22Rv1 (cell line): ENCODE results near the gene STAMBPL1.

Source experiments
- H3K27ac ChIP-seq: fragments of 450-650 bp; 2 replicates; pipeline ENCODE4 v1.5.1; 2017
- ZFX ChIP-seq: fragments of 450-650 bp; IDR thresholded peaks from 2 replicates; pipeline ENCODE4 v1.6.1; 2017; ENCODE audit warnings: antibody characterized with exemption, borderline replicate concordance
- TF ChIP-seq, protein P1 (sequence below): fragments of 450-650 bp; IDR thresholded peaks from 2 replicates; pipeline ENCODE4 v1.5.1; 2017; ENCODE audit warnings: mild to moderate bottlenecking

The STAMBPL1 gene

DNA sequence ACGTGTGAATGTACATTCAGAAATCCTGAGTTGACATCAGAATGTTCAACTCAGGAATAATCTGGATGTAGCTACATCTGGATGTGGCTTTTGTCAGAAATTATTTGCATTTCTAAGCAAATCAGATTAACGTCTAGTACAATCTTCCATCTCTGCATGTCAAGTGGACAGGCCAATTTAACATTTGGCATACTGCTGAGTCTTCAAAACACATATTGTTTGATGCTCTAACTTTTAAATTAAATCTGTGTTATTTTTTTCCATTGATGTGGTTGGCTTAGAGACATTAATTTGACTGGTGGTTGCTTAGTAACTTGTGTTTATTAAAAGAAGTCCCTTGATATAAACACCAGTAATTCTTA is 3.4 kb downstream of the STAMBPL1 start:
- TF ChIP-seq ZFX, result no peak
- H3K27ac ChIP-seq, result no peak overlapping the region

DNA sequence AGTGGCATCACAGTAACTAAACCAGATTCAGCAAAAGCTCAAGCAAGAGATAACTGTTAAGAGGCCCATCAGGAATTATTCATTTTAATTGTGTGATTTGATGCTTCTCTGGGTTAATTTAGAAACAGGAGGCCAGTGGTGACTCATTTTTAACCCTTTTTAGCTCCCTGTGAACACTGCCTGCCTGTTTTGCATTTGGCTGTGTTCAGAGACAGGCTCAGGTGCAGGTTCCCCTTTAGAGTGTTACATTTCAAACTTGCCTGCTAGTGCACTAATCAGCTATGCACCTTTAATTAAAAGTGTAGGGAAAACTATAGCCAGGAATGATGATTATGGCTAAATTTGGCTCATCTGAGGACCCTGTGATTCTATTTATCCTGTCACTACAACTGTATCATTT is 6.5 kb downstream of the STAMBPL1 start:
- TF ChIP-seq, protein P1, sequence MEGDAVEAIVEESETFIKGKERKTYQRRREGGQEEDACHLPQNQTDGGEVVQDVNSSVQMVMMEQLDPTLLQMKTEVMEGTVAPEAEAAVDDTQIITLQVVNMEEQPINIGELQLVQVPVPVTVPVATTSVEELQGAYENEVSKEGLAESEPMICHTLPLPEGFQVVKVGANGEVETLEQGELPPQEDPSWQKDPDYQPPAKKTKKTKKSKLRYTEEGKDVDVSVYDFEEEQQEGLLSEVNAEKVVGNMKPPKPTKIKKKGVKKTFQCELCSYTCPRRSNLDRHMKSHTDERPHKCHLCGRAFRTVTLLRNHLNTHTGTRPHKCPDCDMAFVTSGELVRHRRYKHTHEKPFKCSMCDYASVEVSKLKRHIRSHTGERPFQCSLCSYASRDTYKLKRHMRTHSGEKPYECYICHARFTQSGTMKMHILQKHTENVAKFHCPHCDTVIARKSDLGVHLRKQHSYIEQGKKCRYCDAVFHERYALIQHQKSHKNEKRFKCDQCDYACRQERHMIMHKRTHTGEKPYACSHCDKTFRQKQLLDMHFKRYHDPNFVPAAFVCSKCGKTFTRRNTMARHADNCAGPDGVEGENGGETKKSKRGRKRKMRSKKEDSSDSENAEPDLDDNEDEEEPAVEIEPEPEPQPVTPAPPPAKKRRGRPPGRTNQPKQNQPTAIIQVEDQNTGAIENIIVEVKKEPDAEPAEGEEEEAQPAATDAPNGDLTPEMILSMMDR, result no peak
- no peak for TF ChIP-seq ZFX
- no peak overlapping the region for H3K27ac ChIP-seq

DNA sequence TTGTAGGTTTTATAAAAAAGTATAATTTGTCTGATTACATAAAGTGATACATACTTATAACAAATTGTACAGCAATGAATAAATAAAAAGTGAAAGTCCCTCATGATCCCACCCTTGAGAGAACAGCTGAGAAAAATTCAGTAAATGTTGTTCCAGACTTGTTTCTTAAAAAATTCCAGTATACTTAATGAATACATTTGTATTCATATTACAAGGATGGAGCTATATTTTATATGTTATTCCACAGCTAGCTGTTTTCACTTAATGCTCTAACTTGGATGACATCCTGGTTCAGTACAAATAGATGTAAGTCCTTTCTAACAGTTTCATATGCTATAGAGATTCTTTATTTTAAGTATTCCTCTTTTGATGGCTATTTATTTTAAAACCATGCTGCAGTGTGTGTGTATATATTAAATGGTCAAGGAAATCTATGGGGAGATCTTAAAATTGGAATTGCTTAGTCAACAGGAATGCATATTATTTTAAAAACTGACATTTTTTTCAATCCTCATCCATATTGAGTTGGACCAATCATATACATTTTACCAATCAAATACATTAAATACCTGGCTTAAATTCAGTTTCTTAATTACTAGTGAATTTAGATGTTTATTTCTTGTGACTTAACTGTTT is 8.9 kb downstream of the STAMBPL1 start:
- TF ChIP-seq, protein P1, result no peak
- no peak for TF ChIP-seq ZFX
- no peak overlapping the region for H3K27ac ChIP-seq

DNA sequence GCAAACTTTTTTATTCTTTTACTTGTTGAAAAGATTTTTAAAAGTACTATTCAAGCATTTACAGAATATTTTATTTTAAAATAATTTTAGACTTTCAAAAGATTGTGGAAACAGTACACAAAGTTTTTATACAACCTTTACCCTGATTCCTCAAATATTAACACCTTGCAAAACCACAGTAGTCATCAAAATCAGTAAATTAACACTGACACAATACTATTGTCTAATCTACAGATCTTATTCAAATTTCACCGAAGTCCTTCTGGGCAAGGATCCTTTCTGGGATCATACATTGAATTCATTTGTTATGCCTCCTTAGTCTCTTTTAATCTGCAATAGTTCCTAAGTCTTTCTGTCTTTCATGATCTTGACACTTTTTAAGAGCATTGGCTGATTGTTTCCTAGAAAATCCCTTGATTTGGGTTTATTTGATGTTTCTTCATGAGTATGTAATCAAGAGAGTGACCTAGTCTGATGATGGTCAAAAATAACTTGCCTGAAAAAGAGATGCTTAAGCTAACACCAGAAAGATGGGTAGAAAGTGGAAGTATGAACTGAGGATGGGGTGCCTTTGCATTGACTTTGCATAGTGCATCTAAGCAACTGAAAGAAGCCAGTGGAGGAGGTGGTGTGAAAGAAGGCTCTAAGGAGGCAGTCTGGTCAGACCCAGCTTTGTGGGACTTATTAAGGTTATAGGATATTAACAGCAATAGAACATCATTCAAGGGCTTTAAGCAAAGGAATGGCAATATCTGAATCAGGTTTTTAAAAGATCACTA is 9.7 kb downstream of the STAMBPL1 start:
- no peak overlapping the region for H3K27ac ChIP-seq
- TF ChIP-seq ZFX, result no peak
- TF ChIP-seq, protein P1, result no peak

DNA sequence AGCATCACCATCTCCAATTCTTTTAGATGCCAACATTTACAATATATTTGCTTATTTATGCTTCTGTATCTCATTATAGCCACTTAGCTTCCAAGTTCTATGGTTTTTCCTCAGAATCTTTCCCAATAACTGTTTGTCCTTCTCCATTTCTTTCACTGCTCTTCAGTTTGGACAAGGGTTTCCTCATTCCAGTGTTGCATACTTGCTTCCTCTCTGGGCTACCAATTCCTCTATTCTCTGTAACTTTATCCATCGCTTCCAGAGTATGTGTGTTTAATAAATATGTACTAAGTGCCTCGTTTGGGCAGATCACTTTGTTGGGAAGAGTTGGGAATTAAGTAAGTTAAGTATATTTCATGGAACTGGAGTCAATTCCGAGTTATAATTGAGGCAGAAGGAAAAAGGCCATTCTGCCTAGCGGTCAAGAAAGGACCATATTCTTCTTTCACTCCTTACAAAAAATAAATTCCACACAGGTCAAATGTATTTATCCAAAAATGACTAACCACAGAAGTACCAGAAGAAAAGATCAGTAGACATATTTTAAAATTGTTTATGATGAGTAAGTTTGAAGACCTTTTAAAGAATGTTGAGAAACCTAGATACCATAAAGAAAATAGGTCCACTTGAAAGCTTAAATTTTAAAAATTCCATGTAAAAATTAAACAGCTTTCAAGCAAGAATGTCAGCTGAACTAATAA is 10.8 kb downstream of the STAMBPL1 start:
- TF ChIP-seq, protein P1, result no peak
- TF ChIP-seq ZFX, result no peak
- no peak overlapping the region for H3K27ac ChIP-seq

DNA sequence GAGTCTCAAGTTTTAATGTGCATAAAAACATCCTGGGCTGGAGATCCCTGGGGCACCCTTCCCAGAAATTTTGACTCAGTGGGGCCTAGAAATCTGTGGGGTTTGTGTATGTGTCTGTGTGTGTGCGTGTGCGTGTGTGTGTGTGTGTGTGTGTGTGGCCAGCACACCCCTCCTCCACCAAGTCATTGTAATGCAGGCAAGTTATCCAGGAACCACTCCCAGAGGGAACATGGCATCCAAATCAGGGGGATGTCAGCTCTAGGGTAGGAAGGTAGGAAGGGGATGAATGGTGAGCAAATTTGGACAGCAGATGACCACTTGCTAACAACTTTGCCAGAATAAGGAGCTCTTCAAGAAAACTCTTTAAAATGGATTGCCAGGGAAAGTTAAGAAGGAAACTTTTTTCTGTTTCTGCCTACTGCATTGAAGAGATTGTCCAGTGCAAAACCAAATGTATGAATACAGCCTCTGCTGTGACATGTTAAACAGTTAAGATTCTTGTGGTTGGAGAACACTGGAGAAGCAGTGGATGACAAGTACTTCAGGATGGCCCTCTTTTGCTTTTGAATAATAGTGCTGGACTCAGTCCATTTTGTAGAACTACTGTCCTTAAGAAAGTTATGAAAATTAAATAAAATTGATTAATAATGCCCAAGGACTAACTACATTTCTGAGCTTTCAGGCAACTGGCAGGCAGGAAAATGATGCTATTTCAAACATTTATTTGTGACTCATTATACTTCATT is 12.3 kb downstream of the STAMBPL1 start:
- TF ChIP-seq ZFX, result no peak
- TF ChIP-seq, protein P1, result no peak
- no peak overlapping the region for H3K27ac ChIP-seq

DNA sequence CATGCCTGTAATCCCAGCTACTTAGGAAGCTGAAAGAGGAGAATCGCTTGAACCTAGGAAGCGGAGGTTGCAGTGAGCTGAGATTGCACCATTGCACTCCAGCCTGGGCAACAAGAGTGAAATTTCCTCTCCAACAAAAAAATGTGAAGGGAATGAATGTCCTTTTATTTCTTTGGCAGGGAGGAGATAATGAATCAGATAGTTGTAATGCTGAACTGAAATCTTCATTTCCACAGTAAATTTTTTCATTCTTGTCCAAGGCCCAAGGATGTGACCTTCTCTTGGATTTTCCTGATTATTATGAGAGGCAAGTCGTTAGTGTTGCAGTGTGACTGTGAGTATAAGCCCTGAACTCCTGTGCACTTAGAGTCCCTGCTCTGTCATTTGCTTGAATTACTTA is 13.6 kb downstream of the STAMBPL1 start:
- TF ChIP-seq, protein P1, result no peak
- no peak for TF ChIP-seq ZFX
- H3K27ac ChIP-seq, result no peak overlapping the region
